NB4 (cell line): ENCODE data around the gene ZNF227.

Experiments used
- DNase-seq: peaks from one replicate; pipeline ENCODE4 v3.0.0; 2010; ENCODE audit warnings: low read depth
- H3K4me3 ChIP-seq: one replicate; pipeline ENCODE4 v1.5.1; 2011; ENCODE audit warnings: mild to moderate bottlenecking, low read depth, low read length, moderate library complexity
- CTCF ChIP-seq: IDR thresholded peaks from one replicate; pipeline ENCODE4 v1.5.1; 2012; ENCODE audit warnings: low read depth, low read length
- MAX ChIP-seq: IDR thresholded peaks from 2 replicates; pipeline ENCODE4 v1.6.1; 2011; ENCODE audit warnings: low read depth, low read length
- MYC ChIP-seq: IDR thresholded peaks from 2 replicates; pipeline ENCODE4 v1.6.1; 2011; ENCODE audit warnings: low read depth, low read length
- POLR2A ChIP-seq: IDR thresholded peaks from 2 replicates; pipeline ENCODE4 v1.6.1; 2011; ENCODE audit warnings: mild to moderate bottlenecking; ENCODE audit not compliant: insufficient read length; ENCODE audit errors: extremely low read depth

The ZNF227 gene

GRCh38 chr19:44180968-44181367 is 31.4 kb upstream of the ZNF227 start:
- no peak for DNase-seq
- TF ChIP-seq POLR2A (no peak), MYC (no peak), CTCF (no peak), MAX (no peak)
- H3K4me3 ChIP-seq: no peak overlapping the region

- TF ChIP-seq MAX (no peak), POLR2A (no peak), MYC (no peak), CTCF (no peak)
- H3K4me3 ChIP-seq: no peak overlapping the region
- DNase-seq: no peak
Observed at GRCh38 chr19:44182145-44182544, 30.2 kb upstream of the ZNF227 start.

GRCh38 chr19:44190020-44190419 is 22.3 kb upstream of the ZNF227 start:
- TF ChIP-seq CTCF (no peak), MYC (no peak), POLR2A (no peak), MAX (no peak)
- no peak for DNase-seq
- no peak overlapping the region for H3K4me3 ChIP-seq

GRCh38 chr19:44192127-44192526 is 20.2 kb upstream of the ZNF227 start:
- no peak for TF ChIP-seq MAX
- no peak for TF ChIP-seq MYC
- TF ChIP-seq CTCF: no peak
- DNase-seq: no peak
- no peak overlapping the region for H3K4me3 ChIP-seq

GRCh38 chr19:44196772-44197171 is 15.6 kb upstream of the ZNF227 start:
- DNase-seq: no peak

GRCh38 chr19:44202470-44202869 is 9.9 kb upstream of the ZNF227 start:
- H3K4me3 ChIP-seq: no peak overlapping the region
- TF ChIP-seq MAX: no peak
- TF ChIP-seq POLR2A: no peak
- TF ChIP-seq CTCF: no peak
- TF ChIP-seq MYC: no peak
- DNase-seq: no peak

More at GRCh38 chr19:44196772-44197171, 15.6 kb upstream of the ZNF227 start:
- no peak overlapping the region for H3K4me3 ChIP-seq
- no peak for TF ChIP-seq MAX
